ENCODE measurements around the gene DTX4. TPM values are rescaled to one million over a fixed set of nuclear protein-coding genes. Genes with fewer than 3 reads are reported as not detected.
A peak's percentile ranks its signal among the peaks of the same experiment; 100 is the strongest.

DTX4 gene
- total and polyA plus RNA-seq, 7 experiments from 2014 or later: 0.22 to 3.9 (median 1.1) TPM

DNA sequence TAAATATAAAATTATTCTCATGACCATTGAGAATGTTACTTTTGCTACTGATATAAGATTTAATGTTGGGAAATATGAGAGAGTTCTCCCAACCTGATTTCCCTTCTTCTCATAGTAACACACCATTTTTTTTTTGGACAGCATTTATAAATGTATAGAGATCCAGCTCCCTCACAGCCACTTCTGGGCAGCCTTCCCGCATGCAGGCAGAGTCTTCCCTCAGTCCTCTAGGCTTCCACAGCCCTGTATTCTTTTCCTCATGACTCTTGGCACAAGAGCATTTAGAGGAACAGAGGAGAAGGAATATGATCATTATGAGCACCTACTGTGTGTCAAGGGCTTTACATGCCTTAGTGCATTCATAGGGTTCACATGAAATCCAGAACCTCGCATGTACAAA, 9.0 kb downstream of the DTX4 start:
- H3K36me3 ChIP-seq (ENCODE audit: control insufficient read depth in 2 of 3, insufficient read depth in 3 of 3, low read length in 3 of 3): no peaks in the 10 kb centered on the region
- no peak overlapping the region for H3K4me3 ChIP-seq (ENCODE audit: low read length)
- no peaks in the 10 kb centered on the region for H3K4me1 ChIP-seq (ENCODE audit: control insufficient read depth in 2 of 2, insufficient read depth in 2 of 2, low read length in 2 of 2)
- no peak for ATAC-seq
- H3K36me3 Mint-ChIP-seq: peaks cover 0 to 4% (median 0%) of the 10 kb centered on the region in 5 donors
- DNase-seq: no peak
- H3K9me3 ChIP-seq (ENCODE audit: control insufficient read depth in 2 of 3, low read length in 3 of 3): no peaks in the 10 kb centered on the region
- intact Hi-C loops (cut with micrococcal nuclease): no loop called here
- H3K27me3 ChIP-seq (ENCODE audit: control insufficient read depth in 2 of 2, insufficient read depth in 2 of 2, low read length in 2 of 2): no peaks in the 10 kb centered on the region
- CTCF ChIA-PET: interaction anchor here (4.1 kb wide), 1 partner anchor 10 kb away, joined by 27 read pairs; the partner anchor contains the start of gene DTX4
- H3K27ac Mint-ChIP-seq: no peak overlapping the region
- POLR2A ChIA-PET: interaction anchor here (0.7 kb wide), 1 partner anchor 1771 kb away, joined by 4 read pairs; no protein-coding TSS in a partner anchor
- peaks cover 0 to 5% (median 0%) of the 10 kb centered on the region in 11 donors for H3K9me3 Mint-ChIP-seq
- H3K27ac ChIP-seq (ENCODE audit: low read depth, low read length): no peak overlapping the region
- H3K4me1 Mint-ChIP-seq: no peaks in the 10 kb centered on the region
- no peak overlapping the region for H3K4me3 Mint-ChIP-seq
- peaks cover 0 to 25% (median 0%) of the 10 kb centered on the region in 5 donors for H3K27me3 Mint-ChIP-seq

DNA sequence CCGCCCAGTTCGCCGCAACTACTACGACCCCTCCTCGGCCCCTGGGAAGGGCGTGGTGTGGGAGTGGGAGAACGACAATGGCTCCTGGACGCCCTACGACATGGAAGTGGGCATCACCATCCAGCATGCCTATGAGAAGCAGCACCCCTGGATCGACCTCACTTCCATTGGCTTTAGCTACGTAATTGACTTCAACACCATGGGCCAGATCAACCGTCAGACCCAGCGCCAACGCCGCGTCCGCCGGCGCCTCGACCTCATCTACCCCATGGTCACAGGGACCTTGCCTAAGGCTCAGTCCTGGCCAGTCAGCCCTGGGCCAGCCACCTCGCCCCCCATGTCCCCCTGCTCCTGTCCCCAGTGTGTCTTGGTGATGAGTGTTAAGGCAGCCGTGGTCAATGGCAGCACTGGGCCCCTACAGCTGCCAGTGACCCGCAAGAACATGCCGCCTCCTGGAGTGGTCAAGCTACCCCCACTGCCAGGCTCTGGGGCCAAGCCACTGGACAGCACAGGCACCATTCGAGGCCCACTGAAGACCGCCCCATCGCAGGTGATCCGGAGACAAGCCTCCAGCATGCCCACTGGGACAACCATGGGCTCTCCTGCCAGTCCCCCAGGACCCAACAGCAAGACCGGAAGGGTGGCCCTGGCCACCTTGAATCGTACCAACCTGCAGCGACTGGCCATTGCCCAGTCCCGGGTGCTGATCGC, 10.0 kb downstream of the DTX4 start:
- ATAC-seq: no peak
- DNase-seq: no peak
- no peak overlapping the region for H3K4me3 ChIP-seq (ENCODE audit: low read length)
- H3K4me1 Mint-ChIP-seq: no peaks in the 10 kb centered on the region
- ChIA-PET CTCF (interaction anchor here (1.2 to 4.1 kb wide), 2 partner anchors 11 to 22 kb away, joined by 4 to 27 read pairs; partner anchors contain the start of gene DTX4), POLR2A (no interaction called here)
- no peak overlapping the region for H3K4me3 Mint-ChIP-seq
- no peak overlapping the region for H3K27ac ChIP-seq (ENCODE audit: low read depth, low read length)
- H3K4me1 ChIP-seq (ENCODE audit: control insufficient read depth in 2 of 2, insufficient read depth in 2 of 2, low read length in 2 of 2): no peaks in the 10 kb centered on the region
- H3K27me3 ChIP-seq (ENCODE audit: control insufficient read depth in 2 of 2, insufficient read depth in 2 of 2, low read length in 2 of 2): no peaks in the 10 kb centered on the region
- H3K27ac Mint-ChIP-seq: no peak overlapping the region
- H3K36me3 ChIP-seq (ENCODE audit: control insufficient read depth in 2 of 3, insufficient read depth in 3 of 3, low read length in 3 of 3): no peaks in the 10 kb centered on the region
- peaks cover 0 to 4% (median 0%) of the 10 kb centered on the region in 5 donors for H3K36me3 Mint-ChIP-seq
- intact Hi-C loops (cut with micrococcal nuclease): loop anchor here in 1 of 2 donors (1.0 kb wide), 1 partner anchor 11 kb away; no protein-coding TSS in a partner anchor
- no peaks in the 10 kb centered on the region for H3K9me3 ChIP-seq (ENCODE audit: control insufficient read depth in 2 of 3, low read length in 3 of 3)
- peaks cover 0 to 5% (median 0%) of the 10 kb centered on the region in 11 donors for H3K9me3 Mint-ChIP-seq
- peaks cover 0 to 24% (median 0%) of the 10 kb centered on the region in 5 donors for H3K27me3 Mint-ChIP-seq

DNA sequence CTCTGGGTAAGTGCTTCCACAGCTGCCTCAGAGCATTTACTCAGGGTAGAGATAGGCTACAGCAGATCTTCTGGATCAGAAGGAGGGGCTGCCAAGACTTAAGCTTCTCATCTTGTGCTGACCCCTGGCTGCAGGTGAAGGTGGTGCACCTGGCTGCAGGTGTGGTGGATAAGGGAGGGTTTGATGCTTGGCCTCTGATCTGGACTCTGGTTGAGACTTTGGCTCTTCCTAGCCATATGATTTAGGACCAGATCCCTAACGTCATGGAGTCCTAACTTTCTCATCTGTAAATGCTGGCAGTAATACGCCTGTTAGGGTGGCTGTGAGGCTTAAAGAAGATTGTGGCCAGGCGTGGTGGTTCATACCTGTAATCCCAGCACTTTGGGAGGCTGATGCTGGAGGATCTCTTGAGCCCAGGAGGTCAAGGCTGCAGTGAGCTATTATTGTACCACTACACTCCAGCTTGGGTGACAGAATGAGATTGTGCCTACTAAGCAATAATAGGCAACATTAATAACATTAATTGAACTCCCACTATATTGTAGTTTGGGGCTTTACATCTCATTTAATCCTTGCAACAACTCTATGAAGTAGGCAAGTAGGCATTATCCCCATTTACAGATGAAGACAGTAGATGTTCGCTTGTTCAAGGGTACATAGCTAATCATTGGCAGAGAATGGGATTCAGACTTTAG, 10.7 kb downstream of the DTX4 start:
- ATAC-seq: peak; percentile 48

DNA sequence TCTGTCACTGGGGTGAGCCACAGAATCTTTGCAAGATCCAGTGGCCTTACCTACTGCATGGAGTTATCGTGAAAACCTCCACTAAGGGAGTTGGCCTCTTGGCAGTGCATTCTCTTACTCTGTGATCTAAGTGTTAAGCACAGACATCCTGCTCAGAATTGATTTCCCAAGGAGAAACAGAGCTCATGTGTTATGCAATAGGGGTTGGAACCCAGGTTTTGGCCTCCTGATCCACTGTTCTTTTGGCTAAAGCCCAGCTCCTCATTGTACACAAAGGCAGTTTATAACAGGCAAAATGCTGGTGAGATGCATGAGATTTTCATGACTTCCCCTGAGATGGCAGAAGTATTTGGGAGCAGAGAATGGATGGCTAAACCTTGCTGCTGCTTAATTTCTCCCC, 11.8 kb downstream of the DTX4 start:
- peaks cover 0 to 3% (median 1%) of the 10 kb centered on the region in 5 donors for H3K36me3 Mint-ChIP-seq
- H3K9me3 Mint-ChIP-seq: peaks cover 0 to 5% (median 0%) of the 10 kb centered on the region in 11 donors
- H3K27ac Mint-ChIP-seq: no peak overlapping the region
- H3K4me3 ChIP-seq (ENCODE audit: low read length): no peak overlapping the region
- peaks cover 0 to 11% (median 0%) of the 10 kb centered on the region in 5 donors for H3K27me3 Mint-ChIP-seq
- ChIA-PET POLR2A (no interaction called here), CTCF (no interaction called here)
- H3K9me3 ChIP-seq (ENCODE audit: control insufficient read depth in 2 of 3, low read length in 3 of 3): no peaks in the 10 kb centered on the region
- intact Hi-C loops (cut with micrococcal nuclease): no loop called here
- H3K27ac ChIP-seq (ENCODE audit: low read depth, low read length): no peak overlapping the region
- no peaks in the 10 kb centered on the region for H3K4me1 ChIP-seq (ENCODE audit: control insufficient read depth in 2 of 2, insufficient read depth in 2 of 2, low read length in 2 of 2)
- no peak overlapping the region for H3K4me3 Mint-ChIP-seq
- H3K36me3 ChIP-seq (ENCODE audit: control insufficient read depth in 2 of 3, insufficient read depth in 3 of 3, low read length in 3 of 3): no peaks in the 10 kb centered on the region
- DNase-seq (no peak), ATAC-seq (no peak)
- H3K27me3 ChIP-seq (ENCODE audit: control insufficient read depth in 2 of 2, insufficient read depth in 2 of 2, low read length in 2 of 2): no peaks in the 10 kb centered on the region
- no peaks in the 10 kb centered on the region for H3K4me1 Mint-ChIP-seq

More for the DNA sequence above, 10.7 kb downstream of the DTX4 start:
- peaks cover 0 to 4% (median 0%) of the 10 kb centered on the region in 5 donors for H3K36me3 Mint-ChIP-seq
- no peak overlapping the region for H3K4me3 ChIP-seq (ENCODE audit: low read length)
- H3K9me3 Mint-ChIP-seq: peaks cover 0 to 5% (median 0%) of the 10 kb centered on the region in 11 donors
- no peaks in the 10 kb centered on the region for H3K36me3 ChIP-seq (ENCODE audit: control insufficient read depth in 2 of 3, insufficient read depth in 3 of 3, low read length in 3 of 3)
- peaks cover 0 to 20% (median 0%) of the 10 kb centered on the region in 5 donors for H3K27me3 Mint-ChIP-seq
- ChIA-PET POLR2A (no interaction called here), CTCF (interaction anchor here (1.2 to 4.1 kb wide), 2 partner anchors 12 to 21 kb away, joined by 4 to 27 read pairs; partner anchors contain the start of gene DTX4)
- peak in 3 of 9 donors; percentile 11 to 34 (median 16) for DNase-seq
- intact Hi-C loops (cut with micrococcal nuclease): loop anchor here in 1 of 2 donors (1.0 kb wide), 1 partner anchor 11 kb away; no protein-coding TSS in a partner anchor
- H3K4me3 Mint-ChIP-seq: no peak overlapping the region
- no peaks in the 10 kb centered on the region for H3K4me1 Mint-ChIP-seq
- H3K27ac ChIP-seq (ENCODE audit: low read depth, low read length): no peak overlapping the region
- H3K27ac Mint-ChIP-seq: no peak overlapping the region
- no peaks in the 10 kb centered on the region for H3K9me3 ChIP-seq (ENCODE audit: control insufficient read depth in 2 of 3, low read length in 3 of 3)
- no peaks in the 10 kb centered on the region for H3K4me1 ChIP-seq (ENCODE audit: control insufficient read depth in 2 of 2, insufficient read depth in 2 of 2, low read length in 2 of 2)
- no peaks in the 10 kb centered on the region for H3K27me3 ChIP-seq (ENCODE audit: control insufficient read depth in 2 of 2, insufficient read depth in 2 of 2, low read length in 2 of 2)

DNA sequence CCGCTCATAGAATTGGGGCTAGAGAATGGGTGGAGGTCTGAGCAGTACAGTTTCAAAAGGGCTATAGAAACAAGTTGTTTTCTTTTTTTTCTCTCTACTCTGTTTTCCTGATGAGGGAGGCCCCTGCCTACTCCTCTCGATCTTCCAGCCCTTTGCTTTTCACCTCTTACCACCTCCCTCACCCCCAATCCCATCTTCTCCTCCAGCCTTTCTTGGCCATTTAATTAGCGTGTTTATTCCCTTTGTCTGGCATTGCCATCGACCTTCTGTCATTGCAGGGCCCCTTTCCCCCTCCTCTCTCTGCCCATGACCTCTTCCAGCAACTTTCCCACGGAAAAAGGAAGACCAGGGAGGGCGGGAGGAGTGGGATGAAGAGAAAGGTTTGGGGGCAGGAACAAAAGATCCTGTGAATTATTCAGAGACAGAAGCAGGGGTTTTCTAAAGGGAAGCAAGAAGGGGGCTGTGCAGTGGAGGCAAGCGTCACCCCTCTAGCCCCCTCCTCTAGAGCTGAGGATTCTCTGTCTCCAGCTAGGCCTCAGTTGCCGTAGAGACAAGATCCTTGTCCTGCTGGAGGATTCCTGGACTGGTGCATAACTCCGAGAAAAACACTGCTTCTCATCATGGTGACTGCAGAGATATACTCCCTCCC, 12.9 kb downstream of the DTX4 start:
- intact Hi-C loops (cut with micrococcal nuclease): no loop called here
- peaks cover 0 to 8% (median 0%) of the 10 kb centered on the region in 5 donors for H3K27me3 Mint-ChIP-seq
- no peaks in the 10 kb centered on the region for H3K27me3 ChIP-seq (ENCODE audit: control insufficient read depth in 2 of 2, insufficient read depth in 2 of 2, low read length in 2 of 2)
- ChIA-PET POLR2A (no interaction called here), CTCF (interaction anchor here (1.7 to 3.3 kb wide), 4 partner anchors 9 to 19 kb away, joined by 4 to 59 read pairs (median 10); partner anchors contain the start of gene DTX4)
- H3K4me1 Mint-ChIP-seq: no peaks in the 10 kb centered on the region
- no peaks in the 10 kb centered on the region for H3K4me1 ChIP-seq (ENCODE audit: control insufficient read depth in 2 of 2, insufficient read depth in 2 of 2, low read length in 2 of 2)
- no peak for ATAC-seq
- no peak overlapping the region for H3K4me3 ChIP-seq (ENCODE audit: low read length)
- H3K36me3 Mint-ChIP-seq: peaks cover 0 to 5% (median 0%) of the 10 kb centered on the region in 5 donors
- H3K36me3 ChIP-seq (ENCODE audit: control insufficient read depth in 2 of 3, insufficient read depth in 3 of 3, low read length in 3 of 3): no peaks in the 10 kb centered on the region
- DNase-seq: no peak
- no peak overlapping the region for H3K27ac ChIP-seq (ENCODE audit: low read depth, low read length)
- no peaks in the 10 kb centered on the region for H3K9me3 Mint-ChIP-seq
- H3K27ac Mint-ChIP-seq: no peak overlapping the region
- no peak overlapping the region for H3K4me3 Mint-ChIP-seq
- no peaks in the 10 kb centered on the region for H3K9me3 ChIP-seq (ENCODE audit: control insufficient read depth in 2 of 3, low read length in 3 of 3)

DNA sequence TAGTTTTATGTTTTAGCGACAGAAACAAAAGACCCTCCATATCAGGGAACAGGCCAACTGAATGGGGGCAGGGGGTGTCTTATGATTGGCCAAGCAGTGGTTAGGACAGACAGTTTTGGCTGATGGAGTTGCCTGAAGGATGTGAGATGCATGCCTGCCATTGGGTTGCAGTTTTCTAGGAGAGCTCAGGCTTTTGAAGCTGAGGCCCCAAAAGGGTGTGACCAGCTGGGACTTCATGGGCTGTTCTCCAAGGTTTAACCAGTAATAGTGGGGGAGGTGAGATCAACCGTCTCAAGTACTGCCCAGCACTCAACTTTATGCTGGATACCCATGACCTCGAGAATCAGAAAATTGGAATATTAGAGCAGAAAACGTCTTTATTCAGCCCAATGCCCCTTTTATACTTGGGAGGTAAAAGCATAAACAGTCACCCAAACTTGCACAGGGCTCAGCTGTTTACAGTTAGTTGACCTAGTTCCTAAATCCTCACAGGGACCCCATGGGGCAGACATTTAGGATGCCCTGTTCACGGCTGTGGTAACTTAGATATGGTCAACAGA, 13.5 kb downstream of the DTX4 start:
- ATAC-seq: no peak
- ChIA-PET POLR2A (interaction anchor here (0.6 kb wide), 1 partner anchor 618 kb away, joined by 3 read pairs; no protein-coding TSS in a partner anchor), CTCF (interaction anchor here (1.0 to 3.3 kb wide), 7 partner anchors 10 to 33 kb away, joined by 3 to 59 read pairs (median 5); partner anchors contain the start of gene DTX4)
- intact Hi-C loops (cut with micrococcal nuclease): no loop called here
- Mint-ChIP-seq H3K27me3 (peaks cover 0 to 12% (median 0%) of the 10 kb centered on the region in 5 donors), H3K4me3 (no peak overlapping the region), H3K36me3 (peaks cover 0 to 7% (median 0%) of the 10 kb centered on the region in 5 donors), H3K9me3 (no peaks in the 10 kb centered on the region), H3K27ac (no peak overlapping the region), H3K4me1 (no peaks in the 10 kb centered on the region)
- Histone ChIP-seq H3K4me3 (ENCODE audit: low read length) (no peak overlapping the region), H3K27me3 (ENCODE audit: control insufficient read depth in 2 of 2, insufficient read depth in 2 of 2, low read length in 2 of 2) (no peaks in the 10 kb centered on the region), H3K4me1 (ENCODE audit: control insufficient read depth in 2 of 2, insufficient read depth in 2 of 2, low read length in 2 of 2) (no peaks in the 10 kb centered on the region), H3K27ac (ENCODE audit: low read depth, low read length) (no peak overlapping the region), H3K36me3 (ENCODE audit: control insufficient read depth in 2 of 3, insufficient read depth in 3 of 3, low read length in 3 of 3) (no peaks in the 10 kb centered on the region), H3K9me3 (ENCODE audit: control insufficient read depth in 2 of 3, low read length in 3 of 3) (no peaks in the 10 kb centered on the region)
- DNase-seq: no peak

All from naive thymus-derived CD4-positive, alpha-beta T cell (primary cell).